NCI-H2196 treated with DMSO at 0.1 percent for 48 hours (cell line): ENCODE measurements around the gene NFAT5.

ENCODE experiments used
- DNase-seq: peaks from one replicate; lab custom pipeline; 2025; ENCODE audit not compliant: unreplicated experiment; lab: John Stamatoyannopoulos, UW

Gene NFAT5

GRCh38 chr16:69595127-69596036 lies 29.6 kb downstream of the NFAT5 start:
- no peak for DNase-seq

- no peak for DNase-seq
These were observed 31.0 kb downstream of the NFAT5 start for GRCh38 chr16:69596801-69597200.

GRCh38 chr16:69598045-69598444 lies 32.3 kb downstream of the NFAT5 start:
- DNase-seq = no peak

- DNase-seq = no peak
These were observed 34.0 kb downstream of the NFAT5 start for GRCh38 chr16:69599731-69600130.

GRCh38 chr16:69600202-69600601 lies 34.4 kb downstream of the NFAT5 start:
- DNase-seq = no peak

- no peak for DNase-seq
These were observed 35.5 kb downstream of the NFAT5 start for GRCh38 chr16:69601250-69601649.

GRCh38 chr16:69606985-69607384 lies 41.2 kb downstream of the NFAT5 start:
- no peak for DNase-seq

- DNase-seq = no peak
These were observed 41.9 kb downstream of the NFAT5 start for GRCh38 chr16:69607674-69608073.

- no peak for DNase-seq
These were observed 44.6 kb downstream of the NFAT5 start for GRCh38 chr16:69610356-69610755.

- DNase-seq = no peak
These were observed 45.4 kb downstream of the NFAT5 start for GRCh38 chr16:69611103-69611640.

GRCh38 chr16:69613378-69614154 lies 47.8 kb downstream of the NFAT5 start:
- DNase-seq = peak; percentile 16

GRCh38 chr16:69615528-69615927 lies 49.8 kb downstream of the NFAT5 start:
- no peak for DNase-seq

GRCh38 chr16:69616082-69616481 lies 50.3 kb downstream of the NFAT5 start:
- no peak for DNase-seq

- no peak for DNase-seq
These were observed 52.5 kb downstream of the NFAT5 start for GRCh38 chr16:69618307-69618706.

- no peak for DNase-seq
These were observed 53.0 kb downstream of the NFAT5 start for GRCh38 chr16:69618721-69619120.

- DNase-seq = no peak
These were observed 53.7 kb downstream of the NFAT5 start for GRCh38 chr16:69619514-69619913.

GRCh38 chr16:69620573-69620972 lies 54.8 kb downstream of the NFAT5 start:
- no peak for DNase-seq

- no peak for DNase-seq
These were observed 55.5 kb downstream of the NFAT5 start for GRCh38 chr16:69621225-69621624.

- no peak for DNase-seq
These were observed 60.5 kb downstream of the NFAT5 start for GRCh38 chr16:69626256-69626655.

GRCh38 chr16:69632828-69633227 lies 67.1 kb downstream of the NFAT5 start:
- no peak for DNase-seq

GRCh38 chr16:69633375-69633774 lies 67.6 kb downstream of the NFAT5 start:
- no peak for DNase-seq
